Stomach (tissue), 19 donors: Measurements from ENCODE around the gene PRRX1. TPM values are rescaled to one million over a fixed set of nuclear protein-coding genes. Genes with fewer than 3 reads are reported as not detected.

ENCODE experiments used
- DNase-seq, 2 donors: peaks; one replicate each; pipeline versions ENCODE4 v3.0.0 to v3.0.0-alpha.2; 2013 to 2019
- H3K27ac ChIP-seq, 5 donors: fragments of 200-600 bp in 4 of 5; sonication (generic) in 4 of 5; one replicate each; pipeline ENCODE4 v1.5.1; 2013 to 2019; ENCODE audit warnings: mild to moderate bottlenecking in 1 of 5, moderate library complexity in 1 of 5
- H3K27me3 ChIP-seq, 3 donors: fragments of 200-600 bp; sonication (generic); one replicate each; pipeline ENCODE4 v1.5.1; 2017 to 2019; ENCODE audit warnings: mixed run types in 1 of 3
- H3K36me3 ChIP-seq, 4 donors: fragments of 200-600 bp; sonication (generic); 1 replicate in 3 of 4; 2 replicates in 1 of 4; pipeline ENCODE4 v1.5.1; 2016 to 2019
- H3K4me1 ChIP-seq, 4 donors: fragments of 200-600 bp; sonication (generic); one replicate each; pipeline ENCODE4 v1.5.1; 2016 to 2019
- H3K4me3 ChIP-seq, 4 donors: fragments of 200-600 bp; sonication (generic) in 3 of 4; one replicate each; pipeline ENCODE4 v1.5.1; 2016 to 2019; ENCODE audit warnings: mild to moderate bottlenecking in 1 of 4
- H3K9me3 ChIP-seq, 4 donors: fragments of 200-600 bp; sonication (generic); one replicate each; pipeline ENCODE4 v1.5.1; 2016 to 2019
- EP300 ChIP-seq: sonication (generic); formaldehyde crosslinking; IDR thresholded peaks from one replicate; pipeline ENCODE4 v1.6.1; 2017; ENCODE audit warnings: antibody characterized with exemption
- POLR2A ChIP-seq, 4 donors: fragments of 450-650 bp; IDR thresholded peaks; one replicate each; pipeline ENCODE4 v1.6.1; 2016; ENCODE audit warnings: antibody characterized with exemption in 4 of 4, control low read depth in 2 of 4, mild to moderate bottlenecking in 1 of 4, moderate library complexity in 1 of 4
- POLR2AphosphoS5 ChIP-seq, 3 donors: sonication (generic); formaldehyde crosslinking; IDR thresholded peaks; one replicate each; pipeline ENCODE4 v1.6.1; 2016; ENCODE audit warnings: antibody characterized with exemption in 3 of 3
- WGBS, 5 donors: extraction: QIAGEN DNeasy Blood & Tissue Kit in 3 of 5; methylation state at CpG; one replicate each; pipeline versions ENCODE4 v1.1.5 to v1.1.7; 2013 to 2018; 5-methylcytosine and 5-hydroxymethylcytosine counted together
- intact Hi-C: fragments of 100-400 bp; cut with DNase I; formaldehyde crosslinking; loops from one replicate; pipeline ENCODE4 v1.15.1; 2023; ENCODE audit warnings: low total_unique reads
- long read RNA-seq, 10 donors: transcript quantifications; one replicate each; lab custom pipeline, GENCODE V29; 2026
- polyA plus RNA-seq, 3 donors: library from polyadenylated mRNA; stranded (reverse); fragments of 200-250 nt; gene quantifications; one replicate each; pipeline ENCODE4 v1.2.3, GENCODE V29; 2013
- total RNA-seq, 5 donors: library from RNA; depleted of rRNA; stranded (reverse); fragments of >200 nt; gene quantifications; one replicate each; pipeline versions ENCODE4 v1.1.0 to v1.2.3, GENCODE V29; 2014 to 2016
- TF ChIP-seq, protein P1 (sequence below), 7 experiments: fragments of 450-650 bp in 4 of 7; fragments of 200-600 bp in 3 of 7; sonication (generic) in 3 of 7; IDR thresholded peaks; one replicate each; pipeline ENCODE4 v1.5.1; 2016 to 2019; ENCODE audit warnings: antibody characterized with exemption in 7 of 7, control low read depth in 2 of 7, mild to moderate bottlenecking in 1 of 7
- donor health status: healthy with polysubstance abuse.
- donor health status: Bipolar disorder and iron deficiency.
- donor health status: healthy.

PRRX1 gene
- 1 to 10 TPM in 3 of 5 donors, under 1 TPM in 2; 0.45 to 8.3 (median 1.0) TPM for total RNA-seq
- 1 to 10 TPM; 1.5 to 6.0 (median 2.9) TPM for polyA plus RNA-seq
- long read RNA-seq, donor 1, full-length matches to known transcripts: 1 of 1 reads
- long read RNA-seq, donor 1, partial matches to known transcripts: 0 of 1 reads
- long read RNA-seq, donor 1, other reads (novel, unspliced or antisense): 0 of 1 reads
- long read RNA-seq, donor 2: 0 reads
- long read RNA-seq, donor 3, partial matches to known transcripts: 0 of 1 reads
- long read RNA-seq, donor 3, other reads (novel, unspliced or antisense): 0 of 1 reads
- long read RNA-seq, donor 4: 0 reads
- long read RNA-seq, donor 5, full-length matches to known transcripts: 2 of 2 reads
- long read RNA-seq, donor 5, partial matches to known transcripts: 0 of 2 reads
- long read RNA-seq, donor 5, other reads (novel, unspliced or antisense): 0 of 2 reads
- long read RNA-seq, donor 6: 0 reads
- long read RNA-seq, donor 7, full-length matches to known transcripts: 1 of 1 reads
- long read RNA-seq, donor 7, partial matches to known transcripts: 0 of 1 reads
- long read RNA-seq, donor 7, other reads (novel, unspliced or antisense): 0 of 1 reads
- long read RNA-seq, donor 8: 0 reads
- long read RNA-seq, donor 9, partial matches to known transcripts: 0 of 1 reads
- long read RNA-seq, donor 9, other reads (novel, unspliced or antisense): 0 of 1 reads
- long read RNA-seq, donor 10: 0 reads

DNA sequence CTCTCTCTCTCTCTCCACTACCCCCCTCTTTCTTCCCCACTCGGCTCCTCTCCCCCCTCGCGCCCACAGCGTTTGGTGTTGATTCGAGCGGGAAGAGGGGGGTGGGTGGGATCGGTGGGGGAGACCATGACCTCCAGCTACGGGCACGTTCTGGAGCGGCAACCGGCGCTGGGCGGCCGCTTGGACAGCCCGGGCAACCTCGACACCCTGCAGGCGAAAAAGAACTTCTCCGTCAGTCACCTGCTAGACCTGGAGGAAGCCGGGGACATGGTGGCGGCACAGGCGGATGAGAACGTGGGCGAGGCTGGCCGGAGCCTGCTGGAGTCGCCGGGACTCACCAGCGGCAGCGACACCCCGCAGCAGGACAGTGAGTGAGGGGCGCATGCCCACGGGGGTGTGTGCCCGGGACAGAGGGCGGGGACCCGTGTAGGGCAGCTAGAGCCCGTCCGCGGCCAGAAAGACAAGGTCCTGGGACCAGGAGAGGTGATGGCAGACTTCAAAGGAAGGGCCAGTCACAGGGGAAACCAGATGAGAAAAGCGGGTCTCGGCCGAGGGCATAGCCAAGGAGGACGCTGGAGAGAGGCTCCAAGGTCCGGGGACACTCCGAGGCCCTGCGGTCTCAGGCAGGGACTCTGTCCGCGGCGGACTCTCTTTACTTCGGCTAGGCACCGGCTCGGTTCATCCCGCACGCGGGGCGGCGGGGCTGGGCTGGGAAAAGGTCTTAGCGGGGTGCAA lies at the start of gene PRRX1:
PRRX1 (plus strand) TSS at position 39 of the 735 bp plus-strand sequence; CDS start at position 127, 88 bp downstream.
- peaks cover 27 to 63% (median 44%) of the 10 kb centered on the region in 4 donors for H3K4me1 ChIP-seq
- peak within 1 kb of the TSS in 4 of 5 donors; percentile 30 to 73 (median 60) for H3K27ac ChIP-seq
- H3K4me3 ChIP-seq: peak within 1 kb of the TSS; percentile 40 to 56 (median 45)
- WGBS, 5 donors: 1 to 2% (median 2%) methylated on average over 25 to 56 of the region's 56 CpGs
- intact Hi-C loops: no loop called here
- H3K9me3 ChIP-seq: no peaks in the 10 kb centered on the region
- H3K36me3 ChIP-seq: no peaks in the 10 kb centered on the region
- no peak for TF ChIP-seq POLR2AphosphoS5 (IDR thresholded peaks at IDR 0.05)
- TF ChIP-seq, protein P1, sequence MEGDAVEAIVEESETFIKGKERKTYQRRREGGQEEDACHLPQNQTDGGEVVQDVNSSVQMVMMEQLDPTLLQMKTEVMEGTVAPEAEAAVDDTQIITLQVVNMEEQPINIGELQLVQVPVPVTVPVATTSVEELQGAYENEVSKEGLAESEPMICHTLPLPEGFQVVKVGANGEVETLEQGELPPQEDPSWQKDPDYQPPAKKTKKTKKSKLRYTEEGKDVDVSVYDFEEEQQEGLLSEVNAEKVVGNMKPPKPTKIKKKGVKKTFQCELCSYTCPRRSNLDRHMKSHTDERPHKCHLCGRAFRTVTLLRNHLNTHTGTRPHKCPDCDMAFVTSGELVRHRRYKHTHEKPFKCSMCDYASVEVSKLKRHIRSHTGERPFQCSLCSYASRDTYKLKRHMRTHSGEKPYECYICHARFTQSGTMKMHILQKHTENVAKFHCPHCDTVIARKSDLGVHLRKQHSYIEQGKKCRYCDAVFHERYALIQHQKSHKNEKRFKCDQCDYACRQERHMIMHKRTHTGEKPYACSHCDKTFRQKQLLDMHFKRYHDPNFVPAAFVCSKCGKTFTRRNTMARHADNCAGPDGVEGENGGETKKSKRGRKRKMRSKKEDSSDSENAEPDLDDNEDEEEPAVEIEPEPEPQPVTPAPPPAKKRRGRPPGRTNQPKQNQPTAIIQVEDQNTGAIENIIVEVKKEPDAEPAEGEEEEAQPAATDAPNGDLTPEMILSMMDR (IDR thresholded peaks at IDR 0.05): no peak
- no peak for TF ChIP-seq EP300
- no peak for TF ChIP-seq POLR2A (IDR thresholded peaks at IDR 0.05)
- peak in 1 of 2 donors; percentile 48 for DNase-seq
- H3K27me3 ChIP-seq: peaks cover 9 to 100% (median 90%) of the 10 kb centered on the region in 3 donors

DNA sequence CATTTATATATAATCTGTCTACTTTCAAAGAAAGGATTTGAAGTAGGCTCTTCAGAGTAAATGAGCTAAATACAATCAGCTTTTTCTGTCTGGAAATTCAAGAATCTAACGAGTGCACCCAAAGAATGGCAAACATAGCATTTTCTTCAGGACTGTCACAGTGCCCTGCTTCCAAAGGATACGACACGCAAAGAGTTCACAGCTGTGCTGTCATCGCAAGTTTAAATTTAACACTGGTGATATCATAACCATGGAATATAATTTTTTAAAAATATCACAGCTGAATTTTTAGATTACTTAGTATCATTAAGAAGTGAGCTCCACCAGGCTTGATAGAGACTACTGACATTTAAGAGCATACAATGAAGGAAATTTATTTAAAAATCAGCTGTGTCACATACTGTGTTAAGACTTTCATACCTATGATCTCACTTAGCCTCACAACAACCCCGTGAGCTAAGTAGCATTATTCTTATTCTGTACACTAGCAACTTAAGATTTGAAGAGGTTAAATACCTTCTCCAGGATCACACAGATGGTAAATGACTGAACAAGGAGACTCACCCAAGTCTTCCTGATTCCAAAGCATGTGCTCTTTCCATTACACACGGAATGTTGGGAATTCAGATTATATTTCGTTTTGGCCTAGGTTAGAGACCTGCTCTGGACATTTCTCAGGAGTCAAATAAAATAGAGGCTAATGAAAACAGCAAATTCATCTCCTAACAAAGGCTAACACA lies 46.2 kb upstream of the PRRX1 start:
- Histone ChIP-seq H3K4me1 (no peaks in the 10 kb centered on the region), H3K36me3 (no peaks in the 10 kb centered on the region), H3K27me3 (no peaks in the 10 kb centered on the region), H3K4me3 (no peak overlapping the region), H3K27ac (no peak overlapping the region), H3K9me3 (peaks cover 0 to 6% (median 1%) of the 10 kb centered on the region in 4 donors)
- TF ChIP-seq POLR2A (IDR thresholded peaks at IDR 0.05) (no peak), POLR2AphosphoS5 (IDR thresholded peaks at IDR 0.05) (no peak), EP300 (no peak)
- TF ChIP-seq, protein P1 (IDR thresholded peaks at IDR 0.05): no peak
- intact Hi-C loops: no loop called here
- DNase-seq: no peak
- WGBS, 5 donors: 69 to 82% (median 78%) methylated on average over 7 of the region's 7 CpGs

DNA sequence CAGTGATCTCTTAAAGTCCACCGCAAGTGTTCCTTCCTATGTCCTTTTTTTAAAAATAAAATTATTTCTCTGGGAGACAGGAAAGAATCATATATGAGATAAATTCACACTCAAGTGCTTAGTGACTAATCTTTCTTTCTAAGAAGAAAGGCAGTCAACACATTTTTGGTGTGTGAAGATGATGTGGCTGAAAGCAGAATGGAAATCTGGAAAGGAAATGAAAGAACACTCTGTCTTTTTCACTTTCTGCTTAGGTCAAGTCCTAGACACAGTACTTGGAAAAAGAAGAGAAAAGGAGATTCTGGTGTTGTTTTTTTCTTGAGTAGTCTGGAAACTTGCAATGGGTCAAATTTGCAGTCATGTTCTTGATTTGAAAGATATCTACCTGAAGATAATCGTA lies 45.5 kb upstream of the PRRX1 start:
- no peak overlapping the region for H3K4me3 ChIP-seq
- intact Hi-C loops: no loop called here
- H3K36me3 ChIP-seq: no peaks in the 10 kb centered on the region
- no peak for DNase-seq
- TF ChIP-seq POLR2AphosphoS5 (IDR thresholded peaks at IDR 0.05): no peak
- no peaks in the 10 kb centered on the region for H3K27me3 ChIP-seq
- H3K27ac ChIP-seq: no peak overlapping the region
- 86 to 92% (median 88%) methylated on average over 2 of the region's 2 CpGs for WGBS, 5 donors
- peaks cover 0 to 5% (median 0%) of the 10 kb centered on the region in 4 donors for H3K9me3 ChIP-seq
- no peaks in the 10 kb centered on the region for H3K4me1 ChIP-seq

DNA sequence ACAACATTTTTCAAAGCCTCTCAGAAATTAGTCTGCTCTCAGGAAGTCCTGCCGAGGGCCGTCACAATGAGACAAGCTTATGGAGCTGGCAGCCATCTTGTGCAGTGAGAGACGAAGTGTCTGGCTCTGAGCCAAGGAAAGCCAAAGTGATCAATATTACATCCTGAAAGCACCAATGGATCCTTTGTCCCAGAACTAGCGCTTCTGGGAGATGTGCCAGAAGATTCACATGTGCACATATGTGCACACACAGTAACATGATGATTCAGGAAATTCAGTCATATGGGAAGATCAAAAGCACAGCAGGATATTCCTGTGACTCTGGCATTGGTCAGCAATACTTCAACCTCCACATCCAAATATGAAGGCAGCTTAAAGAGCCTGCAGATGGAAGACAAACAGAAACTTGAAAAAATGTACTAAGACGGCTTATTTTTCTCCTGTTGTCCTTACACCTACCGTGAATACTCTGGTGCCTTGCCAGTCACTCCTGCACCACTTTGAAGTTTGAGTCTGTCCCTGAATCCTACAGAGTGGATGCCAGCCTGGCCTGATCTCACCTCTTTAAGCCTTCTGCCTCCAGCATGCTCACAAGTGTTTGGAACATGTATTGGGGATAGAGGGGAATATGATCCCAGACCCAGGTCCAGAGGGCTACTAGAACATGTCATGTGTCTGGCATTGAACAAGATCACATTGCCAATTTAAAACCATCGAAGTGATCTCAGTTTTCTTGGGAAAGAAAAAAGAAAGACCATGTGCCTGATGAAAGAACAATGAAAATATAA lies 44.5 kb upstream of the PRRX1 start:
- intact Hi-C loops: no loop called here
- no peak for TF ChIP-seq POLR2AphosphoS5 (IDR thresholded peaks at IDR 0.05)
- Histone ChIP-seq H3K4me1 (no peaks in the 10 kb centered on the region), H3K27ac (no peak overlapping the region), H3K4me3 (no peak overlapping the region), H3K9me3 (no peaks in the 10 kb centered on the region), H3K27me3 (no peaks in the 10 kb centered on the region), H3K36me3 (no peaks in the 10 kb centered on the region)
- peak in 1 of 2 donors; percentile 9 for DNase-seq
- 63 to 71% (median 67%) methylated on average over 7 of the region's 7 CpGs for whole genome bisulfite sequencing, 5 donors
